OCI-LY7 (cell line): ENCODE data around the gene HEPACAM. TPM values are rescaled to one million over a fixed set of nuclear protein-coding genes. Genes with fewer than 3 reads are reported as not detected.

Experiments used
- BruUV-seq: library from RNA; stranded (reverse); fragments of 400-500 nt; replicated peaks from 2 replicates; lab custom pipeline; 2021; lab: Mats Ljungman, UMichigan
- CTCF ChIA-PET: fragments of 300-600 bp; sonication (Branson Sonifier 250); formaldehyde crosslinking; loops from one replicate; lab custom pipeline; 2022; ENCODE audit warnings: antibody characterized with exemption; ENCODE audit not compliant: unreplicated experiment; lab: Charles Lee
- POLR2A ChIA-PET: fragments of 300-600 bp; sonication (Branson Sonifier 250); formaldehyde crosslinking; loops from one replicate; lab custom pipeline; 2022; ENCODE audit warnings: antibody characterized with exemption; lab: Charles Lee
- DNase-seq: peaks from one replicate; pipeline ENCODE4 v3.0.0-alpha.2; 2015; ENCODE audit warnings: low spot score
- H2AFZ ChIP-seq: fragments of 200-600 bp; sonication (generic), shearing (Covaris generic); 2 replicates; pipeline ENCODE4 v1.6.1; 2014; ENCODE audit warnings: mild to moderate bottlenecking, antibody characterized with exemption, low read length, moderate library complexity
- H3K27ac ChIP-seq: fragments of 200-600 bp; sonication (generic); 2 replicates; pipeline ENCODE4 v1.5.1; 2014; ENCODE audit warnings: mixed run types, low read depth, mild to moderate bottlenecking, moderate library complexity, low read length, inconsistent platforms; ENCODE audit not compliant: poor library complexity, severe bottlenecking
- H3K36me3 ChIP-seq: fragments of 200-600 bp; sonication (generic); 2 replicates; pipeline ENCODE4 v1.6.1; 2014; ENCODE audit warnings: mild to moderate bottlenecking, antibody characterized with exemption, low read length, moderate library complexity, mixed read lengths; ENCODE audit not compliant: insufficient read depth
- H3K4me1 ChIP-seq: fragments of 200-600 bp; sonication (generic); 2 replicates; pipeline ENCODE4 v1.5.1; 2014; ENCODE audit warnings: mild to moderate bottlenecking, low read length; ENCODE audit not compliant: insufficient read depth, poor library complexity, severe bottlenecking
- H3K4me2 ChIP-seq: fragments of 200-600 bp; sonication (generic); 2 replicates; pipeline ENCODE4 v1.6.1; 2014; ENCODE audit warnings: mild to moderate bottlenecking, low read length
- H3K4me3 ChIP-seq: fragments of 200-600 bp; sonication (generic); 2 replicates; pipeline ENCODE4 v1.5.1; 2014; ENCODE audit warnings: mild to moderate bottlenecking, low read depth, low read length; ENCODE audit not compliant: poor library complexity, severe bottlenecking
- H3K79me2 ChIP-seq: fragments of 200-600 bp; sonication (generic); 2 replicates; pipeline ENCODE4 v1.6.1; 2016; ENCODE audit warnings: low read depth, mild to moderate bottlenecking, low read length, moderate library complexity, mixed read lengths; ENCODE audit not compliant: insufficient read depth
- H3K9me2 ChIP-seq: fragments of 200-600 bp; sonication (generic); 2 replicates; pipeline ENCODE4 v1.6.1; 2016; ENCODE audit warnings: mild to moderate bottlenecking, low read length, mixed read lengths; ENCODE audit not compliant: insufficient read depth
- H3K9me3 ChIP-seq: fragments of 200-600 bp; sonication (generic); 2 replicates; pipeline ENCODE4 v1.6.1; 2014; ENCODE audit warnings: mild to moderate bottlenecking, mixed run types, low read length, mixed read lengths
- H4K20me1 ChIP-seq: fragments of 200-600 bp; sonication (generic); 2 replicates; pipeline ENCODE4 v1.6.1; 2014; ENCODE audit warnings: mild to moderate bottlenecking, antibody characterized with exemption, low read length, moderate library complexity, mixed read lengths; ENCODE audit not compliant: insufficient read depth
- CTCF ChIP-seq: fragments of 200-600 bp; sonication (generic); conservative IDR thresholded peaks from 2 replicates; pipeline ENCODE4 v1.5.1; 2014; ENCODE audit warnings: mild to moderate bottlenecking, antibody characterized with exemption, low read length, moderate library complexity, mixed read lengths
- EZH2phosphoT487 ChIP-seq: fragments of 200-600 bp; sonication (generic); IDR thresholded peaks from 2 replicates; pipeline ENCODE4 v1.6.1; 2018; ENCODE audit warnings: low read depth, borderline replicate concordance, mild to moderate bottlenecking, mixed run types, antibody characterized with exemption, low read length, moderate library complexity, mixed read lengths
- intact Hi-C: fragments of 100-400 bp; cut with micrococcal nuclease; formaldehyde crosslinking; loops from one replicate; pipeline ENCODE4 v1.10.0; 2022; ENCODE audit not compliant: unreplicated experiment
- total RNA-seq, 2 experiments: library from RNA; depleted of rRNA in 1 of 2; stranded (reverse); fragments of >200 nt in 1 of 2; shearing (Covaris generic) in 1 of 2; gene quantifications; 2 replicates each; pipeline ENCODE4 v1.2.3, GENCODE V29; 2014 to 2022

HEPACAM gene
- total RNA-seq, 2 experiments from 2014 or later = not detected

- BruUV-seq = no TSS peak
- H3K4me1 ChIP-seq = no peaks in the 10 kb centered on the region
- no peaks in the 10 kb centered on the region for H3K79me2 ChIP-seq
- TF ChIP-seq CTCF = no peak
- no peak for TF ChIP-seq EZH2phosphoT487
- H3K4me2 ChIP-seq = no peak overlapping the region
- intact Hi-C loops = no loop called here
- H2AFZ ChIP-seq = no peak overlapping the region
- H3K4me3 ChIP-seq = no peak overlapping the region
- H3K36me3 ChIP-seq = no peaks in the 10 kb centered on the region
- no peaks in the 10 kb centered on the region for H3K9me3 ChIP-seq
- CTCF ChIA-PET = no interaction called here
- POLR2A ChIA-PET = interaction anchor here (0.6 kb wide), 1 partner anchor 18 kb away, joined by 4 read pairs; the partner anchor contains the start of gene ROBO4
- no peak overlapping the region for H3K27ac ChIP-seq
- no peaks in the 10 kb centered on the region for H4K20me1 ChIP-seq
- no peaks in the 10 kb centered on the region for H3K9me2 ChIP-seq
- DNase-seq = no peak
These were observed 56.2 kb downstream of the HEPACAM start for GRCh38 chr11:124879493-124880289.

- intact Hi-C loops = no loop called here
- H3K79me2 ChIP-seq = no peaks in the 10 kb centered on the region
- H3K27ac ChIP-seq = no peak overlapping the region
- no peaks in the 10 kb centered on the region for H4K20me1 ChIP-seq
- no peaks in the 10 kb centered on the region for H3K9me2 ChIP-seq
- no peak overlapping the region for H3K4me3 ChIP-seq
- H3K36me3 ChIP-seq = no peaks in the 10 kb centered on the region
- TF ChIP-seq EZH2phosphoT487 (no peak), CTCF (no peak)
- no peak overlapping the region for H3K4me2 ChIP-seq
- no peak for DNase-seq
- no peak overlapping the region for H2AFZ ChIP-seq
- no TSS peak for BruUV-seq
- no peaks in the 10 kb centered on the region for H3K4me1 ChIP-seq
- H3K9me3 ChIP-seq = no peaks in the 10 kb centered on the region
- ChIA-PET CTCF (no interaction called here), POLR2A (interaction anchor here (0.6 kb wide), 1 partner anchor 18 kb away, joined by 4 read pairs; the partner anchor contains the start of gene ROBO4)
These were observed 56.9 kb downstream of the HEPACAM start for GRCh38 chr11:124878759-124879492.
